Kidney capillary endothelial cell (primary cell): ENCODE data around the gene ADNP2.

Experiments
- DNase-seq: peaks from one replicate; pipeline ENCODE4 v3.0.0-alpha.2; 2018; ENCODE audit warnings: low spot score

ADNP2 gene, protein sequence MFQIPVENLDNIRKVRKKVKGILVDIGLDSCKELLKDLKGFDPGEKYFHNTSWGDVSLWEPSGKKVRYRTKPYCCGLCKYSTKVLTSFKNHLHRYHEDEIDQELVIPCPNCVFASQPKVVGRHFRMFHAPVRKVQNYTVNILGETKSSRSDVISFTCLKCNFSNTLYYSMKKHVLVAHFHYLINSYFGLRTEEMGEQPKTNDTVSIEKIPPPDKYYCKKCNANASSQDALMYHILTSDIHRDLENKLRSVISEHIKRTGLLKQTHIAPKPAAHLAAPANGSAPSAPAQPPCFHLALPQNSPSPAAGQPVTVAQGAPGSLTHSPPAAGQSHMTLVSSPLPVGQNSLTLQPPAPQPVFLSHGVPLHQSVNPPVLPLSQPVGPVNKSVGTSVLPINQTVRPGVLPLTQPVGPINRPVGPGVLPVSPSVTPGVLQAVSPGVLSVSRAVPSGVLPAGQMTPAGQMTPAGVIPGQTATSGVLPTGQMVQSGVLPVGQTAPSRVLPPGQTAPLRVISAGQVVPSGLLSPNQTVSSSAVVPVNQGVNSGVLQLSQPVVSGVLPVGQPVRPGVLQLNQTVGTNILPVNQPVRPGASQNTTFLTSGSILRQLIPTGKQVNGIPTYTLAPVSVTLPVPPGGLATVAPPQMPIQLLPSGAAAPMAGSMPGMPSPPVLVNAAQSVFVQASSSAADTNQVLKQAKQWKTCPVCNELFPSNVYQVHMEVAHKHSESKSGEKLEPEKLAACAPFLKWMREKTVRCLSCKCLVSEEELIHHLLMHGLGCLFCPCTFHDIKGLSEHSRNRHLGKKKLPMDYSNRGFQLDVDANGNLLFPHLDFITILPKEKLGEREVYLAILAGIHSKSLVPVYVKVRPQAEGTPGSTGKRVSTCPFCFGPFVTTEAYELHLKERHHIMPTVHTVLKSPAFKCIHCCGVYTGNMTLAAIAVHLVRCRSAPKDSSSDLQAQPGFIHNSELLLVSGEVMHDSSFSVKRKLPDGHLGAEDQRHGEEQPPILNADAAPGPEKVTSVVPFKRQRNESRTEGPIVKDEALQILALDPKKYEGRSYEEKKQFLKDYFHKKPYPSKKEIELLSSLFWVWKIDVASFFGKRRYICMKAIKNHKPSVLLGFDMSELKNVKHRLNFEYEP

GRCh38 chr18:80108739-80109675 is at the start of gene ADNP2:
Gene ADNP2, plus strand, starts transcription at chr18:80109262. Its CDS starts 8,281 bp downstream, at chr18:80117543.
- DNase-seq, result peak; percentile 99

DNA sequence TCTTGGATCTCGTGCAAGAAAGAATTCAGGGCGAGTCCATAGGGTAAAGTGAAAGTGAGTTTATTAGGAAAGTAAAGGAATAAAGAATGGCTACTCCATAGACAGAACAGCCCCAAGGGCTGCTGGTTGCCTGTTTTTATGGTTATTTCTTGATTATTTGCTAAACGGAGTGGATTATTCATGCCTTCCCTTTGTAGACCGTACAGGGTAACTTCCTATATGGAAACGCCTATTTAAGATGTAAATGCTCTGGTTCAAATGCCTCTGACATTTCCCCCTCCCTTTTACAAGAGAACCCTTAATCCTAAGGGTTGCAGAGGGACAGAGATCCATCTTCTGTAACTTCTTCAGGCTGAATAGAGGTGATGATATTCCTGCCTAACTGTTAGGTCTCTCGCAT is 49.1 kb upstream of the ADNP2 start:
- DNase-seq, result no peak

DNA sequence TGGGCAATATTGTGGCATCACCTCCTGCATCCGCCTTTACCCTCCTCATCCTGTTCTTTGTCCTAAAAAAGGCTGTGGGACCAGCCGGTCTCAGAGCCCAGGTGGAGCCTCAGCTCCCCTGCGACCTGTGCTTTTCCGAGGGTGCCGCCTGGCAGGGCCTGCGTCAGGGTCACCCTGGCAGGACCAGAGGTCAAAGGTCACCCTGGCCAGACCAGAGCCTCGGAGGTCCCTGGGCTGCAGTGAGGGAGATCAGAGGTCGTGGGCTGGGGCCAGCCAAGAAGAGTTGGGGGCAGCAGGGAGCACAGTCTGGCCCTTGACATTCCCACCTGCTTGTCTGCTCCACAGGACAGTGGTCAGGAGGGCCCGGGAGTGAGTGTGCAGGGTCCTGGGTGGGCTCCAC is 43.4 kb upstream of the ADNP2 start:
- no peak for DNase-seq

- DNase-seq, result no peak
These were observed 41.7 kb upstream of the ADNP2 start for GRCh38 chr18:80067321-80067720.

DNA sequence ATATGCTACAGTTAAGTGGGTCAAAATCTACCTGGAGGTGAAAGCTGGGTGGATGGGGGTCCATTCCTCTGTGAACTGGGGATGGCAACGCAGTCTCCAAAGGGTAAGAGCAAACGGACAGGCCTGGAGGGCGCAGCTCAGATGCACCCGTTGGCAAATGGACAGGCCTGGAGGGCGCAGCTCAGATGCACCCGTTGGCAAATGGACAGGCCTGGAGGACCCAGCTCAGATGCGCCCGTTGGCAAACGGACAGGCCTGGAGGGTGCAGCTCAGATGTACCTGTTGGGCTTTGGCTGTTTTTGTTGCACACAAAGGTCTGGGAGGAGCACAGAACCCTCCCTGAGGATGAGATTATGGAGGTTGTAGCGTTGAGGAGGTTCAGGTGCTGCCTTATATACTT is 41.2 kb upstream of the ADNP2 start:
- DNase-seq, result no peak

DNA sequence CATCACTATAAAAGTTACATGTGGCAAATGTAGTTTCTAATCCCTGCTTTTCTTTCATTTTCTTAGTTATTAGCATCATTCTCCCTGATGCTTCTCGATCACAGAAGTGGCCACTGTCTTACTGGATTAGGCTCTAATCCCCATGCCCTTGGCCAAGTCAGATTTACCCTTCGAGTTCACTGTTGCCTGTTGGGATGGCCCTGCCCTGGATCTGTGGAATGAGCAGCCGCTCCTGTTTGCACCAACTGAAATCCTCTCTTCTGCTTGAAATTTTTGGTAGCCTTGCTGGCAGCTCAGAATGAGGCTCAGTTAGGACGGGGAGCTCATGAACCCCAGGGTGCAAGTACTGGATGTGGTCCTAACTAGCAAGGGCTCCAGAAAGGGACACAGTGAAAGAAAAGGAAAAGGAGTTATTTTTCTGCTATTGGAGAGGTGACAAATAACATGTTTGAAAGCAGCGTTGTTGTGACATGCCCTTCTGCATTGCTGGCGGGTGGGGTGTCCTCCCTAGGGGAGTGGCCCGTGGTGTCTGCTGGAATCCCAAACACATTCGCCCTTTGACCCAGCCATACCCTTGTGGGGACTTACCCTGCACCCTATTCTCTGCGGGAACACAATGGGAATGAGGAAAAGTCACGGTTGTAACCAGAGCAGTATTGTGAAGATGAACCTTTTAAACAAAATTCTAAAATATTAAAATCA is 40.3 kb upstream of the ADNP2 start:
- no peak for DNase-seq

GRCh38 chr18:80070825-80071224 is 38.2 kb upstream of the ADNP2 start:
- no peak for DNase-seq

DNA sequence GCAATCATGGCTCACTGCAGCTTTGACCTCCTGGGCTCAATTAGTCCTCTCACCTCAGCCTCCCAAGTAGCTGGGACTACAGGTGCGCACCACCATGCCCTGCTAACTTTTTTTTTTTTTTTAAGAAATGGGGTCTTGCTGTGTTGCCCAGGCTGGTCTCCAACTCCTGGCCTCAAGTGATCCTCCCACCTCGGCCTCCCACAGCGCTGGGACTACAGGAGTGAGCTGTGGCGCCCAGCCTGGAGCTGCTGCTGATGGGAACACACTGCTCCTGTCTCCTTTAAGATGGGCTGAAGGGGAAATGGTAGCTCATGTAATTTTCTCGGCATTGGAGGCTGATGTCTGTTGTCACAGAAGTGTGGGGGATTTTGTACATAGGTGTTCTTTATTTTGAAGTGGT is 34.9 kb upstream of the ADNP2 start:
- DNase-seq, result no peak

DNA sequence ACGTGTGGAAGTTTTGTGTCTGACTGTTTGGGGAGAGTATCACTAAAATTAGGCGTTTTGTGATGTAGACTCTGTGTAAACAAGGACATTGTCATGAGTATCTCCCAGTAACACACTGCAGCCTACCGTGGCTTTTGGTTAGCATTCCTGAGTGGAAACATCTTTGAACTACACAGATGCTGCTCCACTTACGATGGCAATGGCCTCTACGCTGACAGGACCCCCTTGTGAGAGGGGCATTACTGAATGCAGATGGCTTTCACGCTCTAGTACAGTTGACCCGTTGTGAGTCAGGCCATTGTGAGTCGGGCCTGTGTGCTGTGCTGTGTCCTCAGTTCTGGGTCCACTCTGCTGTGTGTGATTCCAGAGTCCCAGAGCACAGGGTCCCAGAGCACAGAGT is 34.4 kb upstream of the ADNP2 start:
- no peak for DNase-seq

DNA sequence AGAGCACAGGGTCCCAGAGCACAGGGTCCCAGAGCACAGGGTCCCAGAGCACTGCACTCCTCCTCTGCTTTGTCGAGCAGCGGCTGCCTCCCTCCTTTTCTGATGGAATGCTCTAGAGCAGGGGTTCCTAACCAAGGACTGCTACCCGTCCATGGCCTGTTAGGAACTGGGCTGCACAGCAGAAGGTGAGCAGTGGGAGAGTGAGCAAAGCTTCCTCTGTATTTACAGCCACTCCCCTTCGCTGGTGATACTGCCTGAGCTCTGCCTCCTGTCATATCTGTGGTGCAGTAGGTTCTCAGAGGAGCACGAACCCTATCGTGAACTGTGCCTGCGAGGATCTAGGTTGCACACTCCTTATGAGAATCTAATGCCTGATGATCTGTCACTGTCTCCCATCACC is 33.1 kb upstream of the ADNP2 start:
- DNase-seq, result no peak

GRCh38 chr18:80076379-80076778 is 32.7 kb upstream of the ADNP2 start:
- no peak for DNase-seq

DNA sequence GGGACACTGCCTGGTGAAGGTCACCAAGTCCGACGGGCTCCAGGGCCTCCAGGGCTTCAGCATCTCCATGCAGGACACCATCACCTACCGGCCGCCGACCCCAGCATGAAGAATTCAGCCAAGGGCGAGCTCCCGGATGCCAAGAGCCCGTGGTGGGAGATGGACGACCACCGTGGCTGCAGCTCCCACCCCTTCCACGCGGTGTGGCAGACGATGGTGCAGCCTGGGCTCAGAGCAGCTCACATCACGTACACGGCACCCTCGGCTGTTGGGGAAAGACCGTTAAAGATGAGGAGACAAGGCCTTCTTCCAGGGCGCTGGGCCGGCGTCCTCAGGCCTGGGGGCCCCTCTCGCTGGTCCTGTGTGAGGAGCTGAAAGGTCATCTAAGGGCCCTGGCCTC is 31.2 kb upstream of the ADNP2 start:
- DNase-seq, result no peak

DNA sequence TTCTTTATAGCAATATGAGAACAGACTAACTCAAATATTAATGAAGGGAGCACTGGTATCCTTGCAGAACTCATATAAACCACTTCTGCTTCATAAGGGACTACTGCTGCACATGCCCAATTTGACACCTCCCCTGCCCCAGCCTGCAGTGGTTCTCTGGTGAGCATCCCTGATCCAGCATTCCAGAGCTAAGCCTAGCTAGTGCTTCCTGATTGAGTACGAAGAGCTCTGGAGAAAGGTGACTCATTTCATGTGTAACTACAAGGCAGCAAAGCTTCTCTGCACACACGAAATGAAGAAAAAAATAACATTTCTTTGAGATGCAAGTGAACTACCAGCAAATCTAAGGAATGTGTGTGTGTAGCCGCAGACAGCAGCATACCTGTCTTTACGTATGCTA is 22.8 kb upstream of the ADNP2 start:
- no peak for DNase-seq

- no peak for DNase-seq
These were observed 21.0 kb upstream of the ADNP2 start for GRCh38 chr18:80088036-80088435.

- no peak for DNase-seq
These were observed 20.2 kb upstream of the ADNP2 start for GRCh38 chr18:80088823-80089222.

DNA sequence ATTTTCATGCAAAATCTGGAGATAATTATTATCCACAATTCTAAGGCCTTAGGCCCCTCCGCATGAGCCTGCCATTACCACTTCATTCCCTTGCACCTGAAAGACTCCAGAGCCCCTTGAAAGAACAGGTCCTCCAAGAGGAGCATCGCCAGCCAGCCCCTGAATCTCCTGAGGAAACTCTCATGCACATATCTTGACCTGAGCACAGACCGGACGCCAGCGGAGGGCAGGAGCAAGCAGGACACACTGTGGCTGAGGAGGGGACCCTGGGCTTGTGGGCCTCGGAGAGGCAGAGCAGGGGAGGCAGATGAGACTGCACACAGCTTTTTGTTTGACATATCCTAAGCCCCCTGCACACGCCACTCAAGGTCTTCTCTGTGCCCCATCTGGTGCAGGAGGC is 13.6 kb upstream of the ADNP2 start:
- DNase-seq, result no peak

- no peak for DNase-seq
These were observed 13.0 kb upstream of the ADNP2 start for GRCh38 chr18:80096032-80096565.

- no peak for DNase-seq
These were observed 11.9 kb upstream of the ADNP2 start for GRCh38 chr18:80097201-80097600.

- DNase-seq, result peak; percentile 45
These were observed 5.8 kb upstream of the ADNP2 start for GRCh38 chr18:80103231-80103630.

GRCh38 chr18:80104364-80104779 is 4.7 kb upstream of the ADNP2 start:
- DNase-seq, result no peak
